HEK293 (cell line): ENCODE data around the gene NTMT1.

Experiments
- CTCF ChIA-PET: fragments of 350-600 bp; formaldehyde crosslinking; extraction: SDS; loops from one replicate; lab custom pipeline; 2021; ENCODE audit warnings: antibody characterized with exemption; lab: Yijun Ruan, JAX
- POLR2A ChIA-PET: fragments of 300-600 bp; formaldehyde crosslinking; extraction: SDS; loops from one replicate; lab custom pipeline; 2020; ENCODE audit warnings: antibody characterized with exemption, inconsistent platforms; lab: Yijun Ruan, JAX
- H3K27ac ChIP-seq: fragments of 200-500 bp; sonication (Bioruptor generic); 2 replicates; pipeline ENCODE4 v1.5.1; 2014; ENCODE audit warnings: low read depth, low read length, control low read depth, inconsistent platforms; ENCODE audit errors: extremely low read depth
- H3K36me3 ChIP-seq, 2 experiments: fragments of 200-500 bp in 1 of 2; sonication (Bioruptor generic) in 1 of 2; 1 replicate in 1 of 2; 2 replicates in 1 of 2; pipeline ENCODE4 v1.5.1; 2014 to 2017; ENCODE audit warnings: inconsistent platforms in 2 of 2, low read length in 2 of 2; ENCODE audit not compliant: control insufficient read depth in 2 of 2, insufficient read depth in 1 of 2
- H3K4me1 ChIP-seq: fragments of 200-500 bp; sonication (Bioruptor generic); 2 replicates; pipeline ENCODE4 v1.5.1; 2014; ENCODE audit warnings: mild to moderate bottlenecking, low read length, inconsistent platforms; ENCODE audit not compliant: control insufficient read depth, insufficient read depth
- H3K4me3 ChIP-seq: 2 replicates; pipeline ENCODE4 v1.5.1; 2011; ENCODE audit warnings: low read depth, mild to moderate bottlenecking, control low read depth, low read length, moderate library complexity
- H3K9me3 ChIP-seq: fragments of 200-500 bp; sonication (Bioruptor generic); 2 replicates; pipeline ENCODE4 v1.5.1; 2014; ENCODE audit warnings: low read depth, low read length, inconsistent platforms; ENCODE audit not compliant: control insufficient read depth, insufficient read depth
- EGR2 ChIP-seq: fragments of 450-650 bp; formaldehyde crosslinking; IDR thresholded peaks from 2 replicates; pipeline ENCODE4 v1.5.1; 2016; ENCODE audit warnings: low read depth, missing biosample characterization, missing genetic modification characterization
- GLI2 ChIP-seq: fragments of 450-650 bp; formaldehyde crosslinking; IDR thresholded peaks from 2 replicates; pipeline ENCODE4; 2017; ENCODE audit warnings: missing biosample characterization, missing genetic modification characterization, low read depth, borderline replicate concordance
- IKZF3 ChIP-seq: fragments of 450-650 bp; IDR thresholded peaks from 2 replicates; pipeline ENCODE4 v1.5.0; 2018; ENCODE audit warnings: missing biosample characterization, mild to moderate bottlenecking, missing genetic modification characterization, moderate library complexity
- KLF8 ChIP-seq: fragments of 450-650 bp; formaldehyde crosslinking; IDR thresholded peaks from 2 replicates; pipeline ENCODE4 v1.5.1; 2016; ENCODE audit warnings: missing biosample characterization, missing genetic modification characterization
- KLF9 ChIP-seq: fragments of 450-650 bp; formaldehyde crosslinking; IDR thresholded peaks from 2 replicates; pipeline ENCODE4 v1.5.1; 2016; ENCODE audit warnings: missing biosample characterization, missing genetic modification characterization, low read depth
- MZF1 ChIP-seq: fragments of 450-650 bp; formaldehyde crosslinking; IDR thresholded peaks from 2 replicates; pipeline ENCODE4 v1.5.1; 2017; ENCODE audit warnings: missing biosample characterization, missing genetic modification characterization, borderline replicate concordance
- RBAK ChIP-seq: fragments of 450-650 bp; formaldehyde crosslinking; IDR thresholded peaks from 2 replicates; pipeline ENCODE4 v1.5.1; 2016; ENCODE audit warnings: missing biosample characterization, missing genetic modification characterization
- SALL2 ChIP-seq: fragments of 450-650 bp; formaldehyde crosslinking; IDR thresholded peaks from 2 replicates; pipeline ENCODE4 v1.5.0; 2017; ENCODE audit warnings: missing biosample characterization, mild to moderate bottlenecking, missing genetic modification characterization, borderline replicate concordance
- ZBTB17 ChIP-seq: fragments of 450-650 bp; formaldehyde crosslinking; IDR thresholded peaks from 2 replicates; pipeline ENCODE4 v1.5.1; 2016; ENCODE audit warnings: missing biosample characterization, missing genetic modification characterization
- ZBTB21 ChIP-seq: fragments of 450-650 bp; formaldehyde crosslinking; IDR thresholded peaks from 2 replicates; pipeline ENCODE4 v1.5.1; 2017; ENCODE audit warnings: missing biosample characterization, missing genetic modification characterization
- ZBTB48 ChIP-seq: fragments of 450-650 bp; formaldehyde crosslinking; IDR thresholded peaks from 2 replicates; pipeline ENCODE4 v1.5.1; 2016; ENCODE audit warnings: missing biosample characterization, missing genetic modification characterization
- ZEB2 ChIP-seq: fragments of 450-650 bp; formaldehyde crosslinking; IDR thresholded peaks from 2 replicates; pipeline ENCODE4 v1.5.1; 2016; ENCODE audit warnings: missing biosample characterization, missing genetic modification characterization
- ZFHX2 ChIP-seq: fragments of 450-650 bp; formaldehyde crosslinking; conservative IDR thresholded peaks from 2 replicates; pipeline ENCODE4 v1.5.1; 2016; ENCODE audit warnings: missing biosample characterization, missing genetic modification characterization
- ZIC2 ChIP-seq: fragments of 450-650 bp; formaldehyde crosslinking; IDR thresholded peaks from 2 replicates; pipeline ENCODE4 v1.5.1; 2016; ENCODE audit warnings: missing biosample characterization, missing genetic modification characterization
- ZNF132 ChIP-seq: fragments of 450-650 bp; formaldehyde crosslinking; IDR thresholded peaks from 2 replicates; pipeline ENCODE4 v1.5.1; 2017; ENCODE audit warnings: missing biosample characterization, missing genetic modification characterization, borderline replicate concordance
- ZNF140 ChIP-seq: fragments of 450-650 bp; formaldehyde crosslinking; IDR thresholded peaks from 2 replicates; pipeline ENCODE4 v1.5.1; 2016; ENCODE audit warnings: missing biosample characterization, missing genetic modification characterization
- ZNF169 ChIP-seq: fragments of 450-650 bp; formaldehyde crosslinking; IDR thresholded peaks from 2 replicates; pipeline ENCODE4 v1.5.1; 2016; ENCODE audit warnings: missing biosample characterization, missing genetic modification characterization
- ZNF214 ChIP-seq: fragments of 450-650 bp; formaldehyde crosslinking; IDR thresholded peaks from 2 replicates; pipeline ENCODE4 v1.5.1; 2017; ENCODE audit warnings: missing biosample characterization, mild to moderate bottlenecking, missing genetic modification characterization, borderline replicate concordance
- ZNF341 ChIP-seq: fragments of 450-650 bp; formaldehyde crosslinking; IDR thresholded peaks from 2 replicates; pipeline ENCODE4; 2016; ENCODE audit warnings: low read depth, missing biosample characterization, missing genetic modification characterization
- ZNF426 ChIP-seq: fragments of 450-650 bp; formaldehyde crosslinking; IDR thresholded peaks from 2 replicates; pipeline ENCODE4 v1.5.1; 2017; ENCODE audit warnings: missing biosample characterization, missing genetic modification characterization, mild to moderate bottlenecking, inconsistent platforms, moderate library complexity
- ZNF514 ChIP-seq: fragments of 450-650 bp; formaldehyde crosslinking; IDR thresholded peaks from 2 replicates; pipeline ENCODE4 v1.5.1; 2016; ENCODE audit warnings: missing biosample characterization, missing genetic modification characterization
- ZNF521 ChIP-seq: fragments of 450-650 bp; formaldehyde crosslinking; IDR thresholded peaks from 2 replicates; pipeline ENCODE4 v1.5.1; 2017; ENCODE audit warnings: missing biosample characterization, mild to moderate bottlenecking, missing genetic modification characterization
- ZNF529 ChIP-seq: fragments of 450-650 bp; formaldehyde crosslinking; IDR thresholded peaks from 2 replicates; pipeline ENCODE4 v1.5.1; 2017; ENCODE audit warnings: missing genetic modification characterization, missing biosample characterization; ENCODE audit not compliant: insufficient replicate concordance
- ZNF548 ChIP-seq: fragments of 450-650 bp; formaldehyde crosslinking; IDR thresholded peaks from 2 replicates; pipeline ENCODE4 v1.5.1; 2016; ENCODE audit warnings: missing biosample characterization, missing genetic modification characterization
- ZNF624 ChIP-seq: fragments of 450-650 bp; formaldehyde crosslinking; IDR thresholded peaks from 2 replicates; pipeline ENCODE4 v1.5.1; 2017; ENCODE audit warnings: missing biosample characterization, missing genetic modification characterization
- TF ChIP-seq, protein P1 (sequence below): fragments of 450-650 bp; formaldehyde crosslinking; IDR thresholded peaks from 2 replicates; pipeline ENCODE4 v1.5.1; 2016; ENCODE audit warnings: missing biosample characterization, missing genetic modification characterization
- TF ChIP-seq, protein P2 (sequence below): fragments of 450-650 bp; formaldehyde crosslinking; IDR thresholded peaks from 2 replicates; pipeline ENCODE4 v1.5.1; 2017; ENCODE audit warnings: missing biosample characterization, missing genetic modification characterization
- TF ChIP-seq, protein P3 (sequence below): fragments of 450-650 bp; formaldehyde crosslinking; IDR thresholded peaks from 2 replicates; pipeline ENCODE4 v1.5.1; 2016; ENCODE audit warnings: missing biosample characterization, missing genetic modification characterization
- TF ChIP-seq, protein P4 (sequence below): fragments of 450-650 bp; formaldehyde crosslinking; IDR thresholded peaks from 2 replicates; pipeline ENCODE4 v1.5.1; 2016; ENCODE audit warnings: missing biosample characterization, missing genetic modification characterization

The NTMT1 gene

DNA sequence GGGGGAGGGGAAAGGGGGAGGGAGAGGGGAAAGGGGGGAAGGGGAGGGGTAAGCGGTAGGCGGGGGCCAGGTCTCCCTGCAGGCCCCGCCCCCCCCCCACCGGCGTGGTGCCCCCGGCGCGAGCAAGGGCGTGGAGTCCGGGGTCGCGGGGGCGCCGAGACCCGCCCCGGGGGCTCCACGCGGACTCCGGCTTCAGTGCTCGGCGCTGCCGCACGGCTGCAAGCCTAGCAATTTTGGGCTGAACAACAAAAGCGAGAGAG lies 15.8 kb upstream of the NTMT1 start:
- POLR2A ChIA-PET: no interaction called here
- H3K4me3 ChIP-seq: peak overlapping the region; percentile 44
- TF ChIP-seq ZNF529 (no peak), ZBTB21 (tag by site-specific recombination) (no peak), MZF1 (no peak), ZNF140 (no peak), ZNF426 (tag by site-specific recombination) (no peak), KLF9 (no peak), ZNF341 (tag by site-specific recombination) (no peak), ZNF514 (tag by site-specific recombination) (no peak), ZBTB17 (tag by site-specific recombination) (no peak), RBAK (no peak)
- TF ChIP-seq, protein P1, sequence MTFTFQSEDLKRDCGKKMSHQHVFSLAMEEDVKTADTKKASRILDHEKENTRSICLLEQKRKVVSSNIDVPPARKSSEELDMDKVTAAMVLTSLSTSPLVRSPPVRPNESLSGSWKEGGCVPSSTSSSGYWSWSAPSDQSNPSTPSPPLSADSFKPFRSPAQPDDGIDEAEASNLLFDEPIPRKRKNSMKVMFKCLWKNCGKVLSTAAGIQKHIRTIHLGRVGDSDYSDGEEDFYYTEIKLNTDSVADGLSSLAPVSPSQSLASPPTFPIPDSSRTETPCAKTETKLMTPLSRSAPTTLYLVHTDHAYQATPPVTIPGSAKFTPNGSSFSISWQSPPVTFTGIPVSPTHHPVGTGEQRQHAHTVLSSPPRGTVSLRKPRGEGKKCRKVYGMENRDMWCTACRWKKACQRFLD (tag by site-specific recombination): no peak
- TF ChIP-seq, all 188 proteins: peak for 0
- CTCF ChIA-PET: no interaction called here
- no peaks in the 10 kb centered on the region for H3K9me3 ChIP-seq
- peak overlapping the region; percentile 49; the same call in 1 of the 2 replicates for H3K27ac ChIP-seq
- no peaks in the 10 kb centered on the region; the same call in 1 of the 2 replicates for H3K4me1 ChIP-seq
- no peaks in the 10 kb centered on the region for H3K36me3 ChIP-seq

DNA sequence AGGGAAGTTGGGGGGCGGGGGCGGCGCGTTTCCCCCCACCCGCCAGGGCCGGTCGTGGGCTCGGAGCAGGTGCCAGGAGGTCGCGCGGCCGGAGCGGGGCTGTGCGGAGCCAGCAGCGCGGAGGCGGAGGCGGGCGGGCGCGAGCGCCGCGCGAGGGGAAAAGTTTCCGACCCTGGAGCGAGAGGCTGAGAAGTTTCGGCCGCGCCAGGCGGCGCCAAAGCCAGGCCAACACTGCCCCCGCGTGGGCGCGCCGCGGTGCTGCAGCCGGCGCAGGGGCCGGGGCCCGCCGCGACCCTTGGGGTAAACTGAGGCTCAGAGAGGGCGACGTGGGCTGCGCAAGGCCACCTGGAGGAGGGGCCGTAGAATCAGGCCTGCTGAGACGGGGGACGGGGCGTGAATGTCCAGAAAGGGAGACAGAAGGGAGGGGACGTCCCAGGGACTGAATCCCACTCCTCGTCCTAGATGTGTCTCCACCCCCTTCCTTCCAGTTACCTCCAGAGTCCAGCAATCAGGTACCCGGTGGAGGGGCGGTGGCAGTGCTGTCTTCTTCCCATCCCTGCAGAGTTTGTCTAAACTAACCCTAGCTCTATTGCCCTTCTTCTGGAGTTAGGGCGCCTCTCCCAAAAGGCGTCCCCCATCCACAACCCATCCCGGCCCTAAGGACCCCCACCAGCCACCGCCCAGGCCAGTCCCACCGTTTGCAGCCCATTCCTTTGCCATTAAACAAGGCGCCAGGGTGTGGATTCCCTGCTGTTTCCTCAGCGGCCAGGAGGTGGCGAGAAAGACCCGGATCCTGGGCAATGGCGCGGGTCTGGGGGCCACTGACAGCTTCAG lies 15.3 kb upstream of the NTMT1 start:
- H3K36me3 ChIP-seq: no peaks in the 10 kb centered on the region
- ChIA-PET CTCF (interaction anchor here (0.6 to 23.4 kb wide), 30 partner anchors 10 to 749 kb away, joined by 3 to 507 read pairs (median 4); partner anchors contain the start of genes C9orf50 and NTMT1), POLR2A (interaction anchor here (1.4 kb wide), 1 partner anchor 471 kb away, joined by 9 read pairs; no protein-coding TSS in a partner anchor)
- H3K9me3 ChIP-seq: no peaks in the 10 kb centered on the region
- peak overlapping the region; percentile 44 for H3K4me3 ChIP-seq
- H3K27ac ChIP-seq: peak overlapping the region; percentile 49; the same call in 1 of the 2 replicates
- H3K4me1 ChIP-seq: no peaks in the 10 kb centered on the region; the same call in 1 of the 2 replicates
- no peak for TF ChIP-seq ZNF214
- no peak for TF ChIP-seq EGR2 (tag by site-specific recombination)
- TF ChIP-seq ZIC2 (tag by site-specific recombination): 0 out of 2 replicates have a peak, but pooled peaks have one; percentile 16
- TF ChIP-seq ZFHX2 (tag by site-specific recombination): peak; percentile 57
- TF ChIP-seq ZNF548 (tag by site-specific recombination): no peak
- no peak for TF ChIP-seq ZNF624
- peak; percentile 55 for TF ChIP-seq IKZF3 (tag by site-specific recombination)
- no peak for TF ChIP-seq ZNF426 (tag by site-specific recombination)
- TF ChIP-seq, protein P2, sequence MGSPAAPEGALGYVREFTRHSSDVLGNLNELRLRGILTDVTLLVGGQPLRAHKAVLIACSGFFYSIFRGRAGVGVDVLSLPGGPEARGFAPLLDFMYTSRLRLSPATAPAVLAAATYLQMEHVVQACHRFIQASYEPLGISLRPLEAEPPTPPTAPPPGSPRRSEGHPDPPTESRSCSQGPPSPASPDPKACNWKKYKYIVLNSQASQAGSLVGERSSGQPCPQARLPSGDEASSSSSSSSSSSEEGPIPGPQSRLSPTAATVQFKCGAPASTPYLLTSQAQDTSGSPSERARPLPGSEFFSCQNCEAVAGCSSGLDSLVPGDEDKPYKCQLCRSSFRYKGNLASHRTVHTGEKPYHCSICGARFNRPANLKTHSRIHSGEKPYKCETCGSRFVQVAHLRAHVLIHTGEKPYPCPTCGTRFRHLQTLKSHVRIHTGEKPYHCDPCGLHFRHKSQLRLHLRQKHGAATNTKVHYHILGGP (tag by site-specific recombination): no peak
- no peak for TF ChIP-seq ZNF169 (tag by site-specific recombination)
- TF ChIP-seq SALL2 (tag by site-specific recombination): no peak
- 0 out of 2 replicates have a peak, but pooled peaks have one; percentile 55 for TF ChIP-seq KLF8
- TF ChIP-seq, protein P3, sequence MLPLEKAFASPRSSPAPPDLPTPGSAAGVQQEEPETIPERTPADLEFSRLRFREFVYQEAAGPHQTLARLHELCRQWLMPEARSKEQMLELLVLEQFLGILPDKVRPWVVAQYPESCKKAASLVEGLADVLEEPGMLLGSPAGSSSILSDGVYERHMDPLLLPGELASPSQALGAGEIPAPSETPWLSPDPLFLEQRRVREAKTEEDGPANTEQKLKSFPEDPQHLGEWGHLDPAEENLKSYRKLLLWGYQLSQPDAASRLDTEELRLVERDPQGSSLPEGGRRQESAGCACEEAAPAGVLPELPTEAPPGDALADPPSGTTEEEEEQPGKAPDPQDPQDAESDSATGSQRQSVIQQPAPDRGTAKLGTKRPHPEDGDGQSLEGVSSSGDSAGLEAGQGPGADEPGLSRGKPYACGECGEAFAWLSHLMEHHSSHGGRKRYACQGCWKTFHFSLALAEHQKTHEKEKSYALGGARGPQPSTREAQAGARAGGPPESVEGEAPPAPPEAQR: no peak
- TF ChIP-seq, protein P4, sequence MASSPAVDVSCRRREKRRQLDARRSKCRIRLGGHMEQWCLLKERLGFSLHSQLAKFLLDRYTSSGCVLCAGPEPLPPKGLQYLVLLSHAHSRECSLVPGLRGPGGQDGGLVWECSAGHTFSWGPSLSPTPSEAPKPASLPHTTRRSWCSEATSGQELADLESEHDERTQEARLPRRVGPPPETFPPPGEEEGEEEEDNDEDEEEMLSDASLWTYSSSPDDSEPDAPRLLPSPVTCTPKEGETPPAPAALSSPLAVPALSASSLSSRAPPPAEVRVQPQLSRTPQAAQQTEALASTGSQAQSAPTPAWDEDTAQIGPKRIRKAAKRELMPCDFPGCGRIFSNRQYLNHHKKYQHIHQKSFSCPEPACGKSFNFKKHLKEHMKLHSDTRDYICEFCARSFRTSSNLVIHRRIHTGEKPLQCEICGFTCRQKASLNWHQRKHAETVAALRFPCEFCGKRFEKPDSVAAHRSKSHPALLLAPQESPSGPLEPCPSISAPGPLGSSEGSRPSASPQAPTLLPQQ: peak; percentile 41; the same call in 1 of the 2 replicates
- TF ChIP-seq ZNF521: no peak
- peak; percentile 65 for TF ChIP-seq ZBTB48 (tag by site-specific recombination)
- TF ChIP-seq ZNF132: no peak
- no peak for TF ChIP-seq ZNF529
- no peak for TF ChIP-seq GLI2 (tag by site-specific recombination)
- peak; percentile 47 for TF ChIP-seq ZEB2
